Ecto neural progenitor cell (in vitro differentiated cells): ENCODE measurements around the gene PRR14.
"Not testable (repeated sequence)": the region's sequence is repeated elsewhere in the genome, so short reads cannot be mapped to it uniquely, and the experiment has no call there.

Source experiments
- DNase-seq: peaks from one replicate; pipeline ENCODE4 v3.0.0-alpha.2; 2018; ENCODE audit warnings: low spot score

Gene PRR14

DNA sequence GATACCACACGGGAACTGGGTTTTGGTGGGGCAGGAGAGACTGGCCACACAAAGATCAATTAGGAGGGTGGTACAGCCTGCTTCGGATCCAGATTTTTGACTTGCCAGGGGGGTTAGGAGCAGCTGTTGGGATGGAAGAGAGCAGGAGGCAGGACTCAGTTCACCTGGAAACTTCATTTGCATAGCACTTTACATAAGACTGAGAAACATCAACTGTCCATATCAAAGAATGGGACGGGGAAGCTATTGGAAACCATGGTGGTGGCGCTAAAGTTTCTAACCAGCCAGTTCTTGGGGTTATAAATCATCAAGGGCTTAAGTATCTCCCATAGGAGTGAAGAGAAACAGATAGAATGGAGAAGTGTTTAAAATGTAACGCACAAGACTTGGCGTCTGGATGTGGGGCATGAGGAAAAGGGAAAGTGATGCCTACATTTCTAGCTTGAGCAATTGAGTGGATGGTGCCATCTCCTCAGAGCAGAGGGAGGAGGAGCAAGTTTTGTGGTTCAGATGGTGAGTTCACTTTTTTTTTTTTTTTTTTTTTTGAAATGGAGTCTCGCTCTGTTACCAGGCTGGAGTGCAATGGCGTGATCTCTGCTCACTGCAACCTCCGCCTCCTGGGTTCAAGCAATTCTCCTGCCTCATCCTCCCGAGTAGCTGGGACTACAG, 41.8 kb downstream of the PRR14 start:
- DNase-seq = no peak

DNA sequence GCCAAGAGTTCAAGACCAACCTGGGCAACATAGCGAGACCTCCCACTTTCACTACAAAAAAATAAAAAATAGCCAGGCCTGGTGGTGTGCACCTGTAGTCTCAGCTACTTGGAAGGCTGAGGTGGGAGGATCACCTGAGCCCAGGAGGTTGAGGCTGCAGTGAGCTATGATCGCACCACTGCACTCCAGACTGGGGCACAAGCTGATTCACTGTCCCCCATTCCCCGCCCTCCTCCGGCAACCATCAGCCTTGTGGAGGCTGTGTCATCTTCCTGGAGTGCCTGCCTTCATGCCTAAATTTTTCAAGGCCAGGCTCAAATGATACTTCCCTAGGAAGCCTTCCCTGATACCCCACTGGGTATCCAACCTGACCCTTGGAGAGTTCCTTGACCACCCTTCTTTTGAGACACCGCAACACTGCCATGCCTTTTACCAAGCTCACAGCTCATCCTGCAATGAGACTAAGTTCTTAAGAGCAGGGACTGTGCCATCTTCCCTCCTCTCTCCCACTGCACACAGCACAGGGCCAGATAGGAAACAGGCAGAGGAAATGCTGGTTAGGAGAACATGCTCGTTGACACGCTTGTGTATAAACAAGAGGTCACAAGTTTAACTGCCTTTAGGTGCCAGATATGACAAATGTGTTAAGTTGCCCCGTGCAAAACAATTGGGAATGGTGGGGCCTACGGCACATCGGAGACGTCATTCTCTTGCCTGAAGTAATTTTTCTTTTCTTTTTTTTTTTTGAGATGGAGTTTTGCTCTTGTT, 44.4 kb downstream of the PRR14 start:
- DNase-seq = no peak

DNA sequence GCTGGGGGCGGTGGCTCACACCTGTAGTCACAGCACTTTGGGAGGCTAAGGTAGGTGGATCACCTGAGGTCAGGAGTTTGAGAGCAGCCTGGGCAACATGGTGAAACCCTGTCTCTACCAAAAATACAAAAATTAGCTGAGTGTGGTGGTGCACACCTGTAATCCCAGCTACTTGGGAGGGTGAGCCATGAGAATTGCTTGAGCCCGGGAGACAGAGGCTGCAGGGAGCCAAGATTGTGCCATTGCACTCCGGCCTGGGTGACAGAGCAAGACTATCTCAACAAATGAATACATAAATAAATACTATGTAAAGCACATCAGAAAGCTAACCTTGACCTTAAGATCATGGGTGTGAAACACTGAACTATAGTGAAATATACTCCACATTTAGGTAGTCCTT, 45.9 kb downstream of the PRR14 start:
- DNase-seq = not testable (repeated sequence)

DNA sequence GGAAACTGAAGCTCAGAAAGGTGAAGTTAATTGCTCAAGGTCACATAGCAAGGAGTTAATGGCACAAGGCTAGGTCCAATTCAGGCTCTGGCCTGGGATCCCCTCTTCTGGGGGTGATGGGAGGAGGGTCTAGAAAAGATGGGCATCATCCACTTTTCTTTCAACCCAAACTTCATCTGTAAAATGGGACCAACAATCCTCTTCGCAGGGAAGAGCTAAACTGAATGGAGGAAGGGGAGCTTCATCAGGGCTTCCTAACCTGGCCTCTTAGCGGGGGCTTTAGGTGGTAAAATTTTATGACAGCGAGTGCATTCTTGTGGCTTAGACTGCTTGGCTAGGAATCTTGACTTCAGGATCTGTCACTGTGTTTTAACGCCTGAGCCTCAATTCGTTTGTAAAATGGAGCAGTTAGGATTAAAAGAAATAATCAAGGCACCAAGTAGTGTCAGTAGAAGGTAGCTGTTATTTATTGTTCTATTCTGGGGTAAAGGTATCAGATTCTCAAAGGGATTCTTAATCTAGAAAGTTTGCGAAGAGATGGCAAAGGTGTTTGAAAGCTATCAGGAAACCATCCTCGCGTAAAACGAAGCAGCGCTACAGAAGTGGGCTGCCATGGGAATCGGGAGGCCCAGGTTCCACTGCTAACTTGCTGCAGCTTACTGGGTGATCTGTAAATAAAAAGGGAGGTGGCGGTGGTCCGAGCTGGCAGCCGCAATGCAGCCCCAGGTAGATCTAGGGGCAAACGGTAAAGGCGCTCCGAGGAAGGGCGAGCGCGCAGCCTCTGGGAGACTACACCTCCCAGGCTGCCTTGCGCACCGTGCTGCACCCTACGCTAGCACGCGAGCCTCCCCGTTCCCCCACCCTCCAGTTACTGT, 46.7 kb downstream of the PRR14 start:
- DNase-seq = no peak

DNA sequence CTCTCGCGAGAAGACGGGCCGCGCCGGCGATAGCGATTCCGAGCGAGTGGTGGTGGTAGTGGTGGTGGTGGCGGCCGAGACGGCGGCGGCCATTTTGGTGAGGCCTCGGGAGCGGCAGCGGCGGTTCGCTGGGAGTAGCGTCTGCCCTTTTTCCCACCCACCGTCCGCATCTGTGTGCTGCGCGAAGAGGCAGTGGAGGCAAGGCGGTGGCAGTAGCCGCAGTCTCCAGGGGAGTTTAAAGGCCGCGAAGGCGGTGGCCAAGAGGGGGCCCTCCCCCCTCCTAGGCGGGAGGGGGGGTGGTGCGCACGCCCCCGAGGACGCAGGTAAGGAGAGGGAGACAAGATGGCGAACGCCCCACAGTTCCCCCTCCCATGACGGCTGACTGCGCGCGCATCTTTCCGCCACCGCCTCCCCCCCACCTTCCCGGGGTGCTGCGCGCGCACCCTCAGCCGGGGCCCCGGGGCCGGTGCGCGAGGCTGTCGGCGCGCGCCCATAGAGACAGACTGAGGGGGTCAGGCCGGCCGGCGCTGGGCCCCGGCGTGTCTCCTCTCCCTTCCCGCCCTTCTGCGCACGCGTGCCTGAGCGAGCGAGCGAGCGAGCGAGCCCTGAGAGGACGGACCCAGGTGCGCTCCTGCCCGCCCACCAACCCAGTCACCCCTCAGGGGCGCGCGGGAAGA, 47.5 kb downstream of the PRR14 start:
- DNase-seq = peak; percentile 99

DNA sequence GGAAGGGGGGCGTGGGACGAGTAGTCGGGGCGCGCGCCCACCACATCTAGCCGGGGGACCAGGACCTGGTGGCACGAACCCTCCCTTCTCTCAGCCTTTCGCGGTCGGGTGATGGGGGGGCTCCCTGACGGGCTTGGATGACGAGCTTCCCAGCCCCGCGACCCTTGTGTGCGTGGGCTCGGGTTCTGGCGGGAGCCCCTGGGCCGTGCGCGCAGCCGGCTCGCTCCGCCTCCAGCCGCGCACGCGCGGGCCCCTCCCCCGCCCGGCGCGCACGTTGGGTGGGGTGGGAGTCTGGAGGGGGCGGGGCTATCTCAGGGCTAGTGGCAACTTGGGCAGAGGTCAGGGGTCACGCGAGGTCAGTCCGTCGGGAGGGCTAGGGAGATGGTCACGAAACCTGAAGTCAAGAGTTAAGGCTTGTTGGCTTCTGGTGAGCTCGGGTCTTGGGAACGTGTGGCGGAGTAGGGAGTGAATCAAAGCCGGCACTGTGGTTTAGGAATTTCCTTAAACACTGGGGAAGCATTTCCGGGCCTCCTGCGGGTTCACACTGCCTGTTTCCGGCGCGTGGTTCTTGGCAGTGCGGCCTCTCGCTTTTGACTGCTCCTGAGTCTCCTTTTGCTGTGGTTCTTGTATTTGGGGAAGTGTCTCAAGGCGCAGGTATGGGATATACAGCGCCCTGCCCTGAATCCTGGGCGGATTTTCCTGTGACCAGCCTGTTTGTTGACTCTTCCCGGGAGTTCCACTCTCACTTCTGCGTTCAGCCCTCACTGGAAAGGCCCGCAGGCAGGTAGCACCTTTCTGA, 48.3 kb downstream of the PRR14 start, which contains the start of gene SRCAP:
Gene SRCAP, plus strand, starts transcription at position 356 of the 799 bp plus-strand sequence. CDS start 1,654 bp downstream, outside the sequence.
- DNase-seq = peak; percentile 91

GRCh38 chr16:30699615-30700099, 48.9 kb downstream of the PRR14 start:
- no peak for DNase-seq

DNA sequence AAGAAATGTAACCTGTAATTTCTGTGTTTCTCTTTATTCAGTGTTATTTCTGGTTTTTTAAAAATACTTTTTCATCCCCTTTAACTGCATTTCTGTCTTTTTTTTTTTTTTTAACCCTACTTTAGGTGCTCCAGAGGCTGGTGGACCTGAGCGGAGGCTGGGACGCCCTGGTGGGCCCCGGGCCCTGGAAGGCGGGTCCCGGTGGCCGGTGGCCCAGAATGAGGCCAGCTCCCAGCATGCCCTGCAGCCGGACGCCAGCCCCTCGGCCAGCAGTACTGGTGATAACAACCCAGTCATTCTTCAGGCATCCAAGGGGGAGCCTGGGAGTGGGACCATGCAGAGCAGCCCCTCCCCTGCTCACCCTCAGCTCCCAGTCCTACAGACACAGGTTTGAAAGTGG, 49.7 kb downstream of the PRR14 start:
- no peak for DNase-seq

DNA sequence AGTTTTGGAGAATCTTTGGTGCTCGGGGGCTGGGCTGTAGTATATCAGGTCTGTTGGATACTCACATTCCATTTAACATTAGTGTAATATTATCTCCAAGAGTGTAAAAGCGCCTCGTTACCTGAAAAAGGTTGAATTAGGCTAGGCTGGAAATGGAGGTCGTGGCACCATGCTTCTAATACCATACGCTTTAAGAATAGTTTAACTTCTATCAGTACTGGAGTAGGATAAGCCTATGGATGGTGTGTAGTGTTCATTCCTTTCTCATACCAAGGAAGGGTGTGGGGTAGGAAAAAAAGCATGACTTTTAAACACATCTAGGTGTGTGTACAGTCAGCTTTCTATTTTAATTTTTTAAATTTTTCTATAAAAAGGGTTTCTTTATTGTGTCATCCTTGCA, 50.2 kb downstream of the PRR14 start:
- no peak for DNase-seq

GRCh38 chr16:30703071-30703470, 52.3 kb downstream of the PRR14 start:
- DNase-seq = not testable (repeated sequence)

- no peak for DNase-seq
These were observed 53.2 kb downstream of the PRR14 start for GRCh38 chr16:30703971-30704370.
